Ovary (tissue), 3 donors: ENCODE results near the gene SKAP2.

Source experiments
- CTCF ChIP-seq, 3 donors: fragments of 450-650 bp in 2 of 3; fragments of 200-600 bp in 1 of 3; IDR thresholded peaks; one replicate each; pipeline versions ENCODE4 v1.5.1 to v1.8.0; 2016 to 2022; ENCODE audit warnings: antibody characterized with exemption in 3 of 3, mild to moderate bottlenecking in 1 of 3
- POLR2A ChIP-seq: fragments of 450-650 bp; IDR thresholded peaks from one replicate; pipeline ENCODE4 v1.6.1; 2017; ENCODE audit warnings: antibody characterized with exemption, mild to moderate bottlenecking, moderate library complexity
- donor health status: DM: no; HTN: no; CAD: no.

- TF ChIP-seq CTCF (IDR thresholded peaks at IDR 0.05) (no peak), POLR2A (no peak)
These were observed 49.0 kb downstream of the SKAP2 start for GRCh38 chr7:26815426-26815825.
